SK-N-SH (cell line): ENCODE results near the gene SOCS3. TPM values are rescaled to one million over a fixed set of nuclear protein-coding genes. Genes with fewer than 3 reads are reported as not detected.

Experiments used
- CTCF ChIA-PET: fragments of 300-600, 350-600 bp; formaldehyde crosslinking; extraction: SDS; loops from one replicate; lab custom pipeline; 2021; lab: Yijun Ruan, JAX
- POLR2A ChIA-PET: fragments of 350-600 bp; sonication (Branson Sonifier 250); formaldehyde crosslinking; extraction: SDS; loops from one replicate; lab custom pipeline; 2020; ENCODE audit warnings: antibody characterized with exemption, inconsistent platforms; lab: Yijun Ruan, JAX
- DNase-seq: peaks from one replicate; pipeline ENCODE4 v3.0.0; 2012
- H2AFZ ChIP-seq: fragments of 200-600 bp; sonication (generic); 2 replicates; pipeline ENCODE4 v1.8.1; 2016; ENCODE audit warnings: antibody characterized with exemption, mild to moderate bottlenecking, low read depth
- H3F3A ChIP-seq: fragments of 200-600 bp; sonication (generic); replicated peaks from 2 replicates; pipeline ENCODE3; 2016; ENCODE audit warnings: antibody characterized with exemption, mild to moderate bottlenecking; ENCODE audit not compliant: insufficient read depth
- H3K27ac ChIP-seq, 2 experiments: fragments of 200-500 bp in 1 of 2; fragments of 200-600 bp in 1 of 2; sonication (Bioruptor generic) in 1 of 2; sonication (generic), shearing (Covaris generic) in 1 of 2; 2 replicates each; pipeline versions ENCODE4 v1.5.1 to v1.6.1; 2014 to 2016; ENCODE audit warnings: low read depth in 2 of 2, inconsistent platforms in 1 of 2, low read length in 1 of 2, mild to moderate bottlenecking in 1 of 2, mixed read lengths in 1 of 2
- H3K27me3 ChIP-seq: fragments of 200-600 bp; sonication (generic), shearing (Covaris generic); 2 replicates; pipeline ENCODE4 v1.6.1; 2016; ENCODE audit warnings: mixed run types; ENCODE audit not compliant: insufficient read depth
- H3K36me3 ChIP-seq, 2 experiments: fragments of 200-500 bp in 1 of 2; fragments of 200-600 bp in 1 of 2; sonication (Bioruptor generic) in 1 of 2; sonication (generic) in 1 of 2; replicated peaks in 1 of 2; 2 replicates each; pipeline versions ENCODE3 to v1.5.1; 2014 to 2016; ENCODE audit warnings: low read length in 1 of 2, mild to moderate bottlenecking in 1 of 2; ENCODE audit not compliant: insufficient read depth in 2 of 2, control insufficient read depth in 1 of 2
- H3K4me1 ChIP-seq, 2 experiments: fragments of 200-500 bp in 1 of 2; fragments of 200-600 bp in 1 of 2; sonication (Bioruptor generic) in 1 of 2; sonication (generic), shearing (Covaris generic) in 1 of 2; 2 replicates each; pipeline versions ENCODE4 v1.5.1 to v1.6.1; 2014 to 2016; ENCODE audit warnings: low read depth in 1 of 2, low read length in 1 of 2, mixed run types in 1 of 2; ENCODE audit not compliant: insufficient read depth in 2 of 2, control insufficient read depth in 1 of 2
- H3K4me2 ChIP-seq: fragments of 200-600 bp; sonication (generic), shearing (Covaris generic); 2 replicates; pipeline ENCODE4 v1.6.1; 2017; ENCODE audit warnings: mixed run types
- H3K4me3 ChIP-seq, 2 experiments: fragments of 200-500 bp in 1 of 2; fragments of 200-600 bp in 1 of 2; sonication (Bioruptor generic) in 1 of 2; sonication (generic), shearing (Covaris generic) in 1 of 2; 2 replicates each; pipeline versions ENCODE4 v1.5.1 to v1.8.1; 2014 to 2016; ENCODE audit warnings: low read depth in 2 of 2, inconsistent platforms in 1 of 2, low read length in 1 of 2, mild to moderate bottlenecking in 1 of 2, mixed read lengths in 1 of 2, moderate library complexity in 1 of 2
- H3K79me2 ChIP-seq: fragments of 200-600 bp; sonication (generic); 2 replicates; pipeline ENCODE4 v1.8.1; 2017; ENCODE audit warnings: mild to moderate bottlenecking; ENCODE audit not compliant: insufficient read depth
- H3K9ac ChIP-seq: fragments of 200-600 bp; sonication (generic); 2 replicates; pipeline ENCODE4 v1.6.1; 2017; ENCODE audit warnings: mixed run types
- H3K9me2 ChIP-seq: fragments of 200-600 bp; sonication (generic); 2 replicates; pipeline ENCODE4 v1.6.1; 2017; ENCODE audit warnings: mixed run types
- H3K9me3 ChIP-seq: fragments of 200-600 bp; sonication (generic); 2 replicates; pipeline ENCODE4 v1.6.1; 2017; ENCODE audit warnings: mixed run types, mild to moderate bottlenecking, moderate library complexity
- H4K20me1 ChIP-seq: fragments of 200-600 bp; sonication (generic); 2 replicates; pipeline ENCODE4 v1.6.1; 2017; ENCODE audit warnings: mild to moderate bottlenecking, mixed run types; ENCODE audit not compliant: insufficient read depth
- EZH2phosphoT487 ChIP-seq: fragments of 200-600 bp; sonication (generic); IDR thresholded peaks from 2 replicates; pipeline ENCODE4 v1.6.1; 2017; ENCODE audit warnings: low read depth, mixed run types, mild to moderate bottlenecking, antibody characterized with exemption, moderate library complexity, borderline replicate concordance
- FOXJ3 ChIP-seq: sonication (generic); formaldehyde crosslinking; IDR thresholded peaks from 2 replicates; pipeline ENCODE4 v1.5.1; 2020; ENCODE audit warnings: mild to moderate bottlenecking, missing genetic modification reagents
- FOXM1 ChIP-seq: IDR thresholded peaks from 2 replicates; pipeline ENCODE4 v1.4.0; 2012; ENCODE audit warnings: low read depth, mild to moderate bottlenecking
- GABPA ChIP-seq: IDR thresholded peaks from 2 replicates; pipeline ENCODE4 v1.4.0; 2012; ENCODE audit warnings: low read depth, mild to moderate bottlenecking
- GATA2 ChIP-seq: sonication (generic); formaldehyde crosslinking; IDR thresholded peaks from 2 replicates; pipeline ENCODE4 v1.5.0; 2020; ENCODE audit warnings: mild to moderate bottlenecking, missing genetic modification reagents
- JUND ChIP-seq: IDR thresholded peaks from 2 replicates; pipeline ENCODE4 v1.4.0; 2012
- MEF2A ChIP-seq: IDR thresholded peaks from 2 replicates; pipeline ENCODE4 v1.4.0; 2012; ENCODE audit warnings: low read depth, borderline replicate concordance
- PBX3 ChIP-seq: IDR thresholded peaks from 2 replicates; pipeline ENCODE4; 2012
- POLR2AphosphoS5 ChIP-seq: IDR thresholded peaks from 2 replicates; pipeline ENCODE4 v1.6.1; 2012; ENCODE audit warnings: low read depth, low read length
- RAD21 ChIP-seq: IDR thresholded peaks from 2 replicates; pipeline ENCODE4 v1.6.1; 2012; ENCODE audit warnings: mild to moderate bottlenecking, low read length
- RFX5 ChIP-seq: IDR thresholded peaks from 2 replicates; pipeline ENCODE4 v1.6.1; 2012; ENCODE audit warnings: mild to moderate bottlenecking, improper control_type of control experiment, low read length
- RXRA ChIP-seq: IDR thresholded peaks from 2 replicates; pipeline ENCODE4 v1.4.0; 2012; ENCODE audit warnings: low read depth, mild to moderate bottlenecking, borderline replicate concordance
- SIN3A ChIP-seq: IDR thresholded peaks from 2 replicates; pipeline ENCODE4 v1.6.1; 2012; ENCODE audit warnings: low read depth, mild to moderate bottlenecking, low read length, moderate library complexity, borderline replicate concordance
- SMC3 ChIP-seq: IDR thresholded peaks from 2 replicates; pipeline ENCODE4 v1.6.1; 2012; ENCODE audit warnings: low read depth, low read length, improper control_type of control experiment
- USF1 ChIP-seq: IDR thresholded peaks from 2 replicates; pipeline ENCODE4 v1.4.0; 2012; ENCODE audit warnings: low read depth, borderline replicate concordance
- WGBS: methylation state at CpG from one replicate; pipeline ENCODE4 v1.1.6; 2017; ENCODE audit warnings: low lambda C conversion rate; 5-methylcytosine and 5-hydroxymethylcytosine counted together
- polyA plus RNA-seq, 3 experiments: library from polyadenylated mRNA; depleted of rRNA; stranded (reverse); fragments of >200 nt; gene quantifications; 2 replicates each; pipeline ENCODE4 v1.2.3, GENCODE V29; 2012
- TF ChIP-seq, protein P1 (sequence below): fragments of 150-350 bp; IDR thresholded peaks from 2 replicates; pipeline ENCODE4 v1.6.1; 2016; ENCODE audit warnings: mild to moderate bottlenecking, low read depth, low read length
- TF ChIP-seq, protein P2 (sequence below): fragments of 150-350 bp; IDR thresholded peaks from 2 replicates; pipeline ENCODE4 v1.6.1; 2017; ENCODE audit warnings: antibody characterized with exemption, low read length, low read depth, borderline replicate concordance
- TF ChIP-seq, protein P3 (sequence below): IDR thresholded peaks from 2 replicates; pipeline ENCODE4 v1.4.0; 2012; ENCODE audit warnings: low read depth, borderline replicate concordance
- TF ChIP-seq, protein P4 (sequence below): IDR thresholded peaks from 2 replicates; pipeline ENCODE4 v1.6.1; 2012; ENCODE audit warnings: mild to moderate bottlenecking, low read depth, low read length, moderate library complexity

Gene SOCS3
- polyA plus RNA-seq, 1 of the 3 experiments (the other 2 are of a cell fraction): 24.9 TPM

GRCh38 chr17:78344666-78345065, 15.2 kb downstream of the SOCS3 start (continued):
- TF ChIP-seq, protein P1, sequence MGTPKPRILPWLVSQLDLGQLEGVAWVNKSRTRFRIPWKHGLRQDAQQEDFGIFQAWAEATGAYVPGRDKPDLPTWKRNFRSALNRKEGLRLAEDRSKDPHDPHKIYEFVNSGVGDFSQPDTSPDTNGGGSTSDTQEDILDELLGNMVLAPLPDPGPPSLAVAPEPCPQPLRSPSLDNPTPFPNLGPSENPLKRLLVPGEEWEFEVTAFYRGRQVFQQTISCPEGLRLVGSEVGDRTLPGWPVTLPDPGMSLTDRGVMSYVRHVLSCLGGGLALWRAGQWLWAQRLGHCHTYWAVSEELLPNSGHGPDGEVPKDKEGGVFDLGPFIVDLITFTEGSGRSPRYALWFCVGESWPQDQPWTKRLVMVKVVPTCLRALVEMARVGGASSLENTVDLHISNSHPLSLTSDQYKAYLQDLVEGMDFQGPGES: no peak
- no peak for TF ChIP-seq RAD21
- TF ChIP-seq FOXM1: no peak
- no peak for TF ChIP-seq PBX3

DNA sequence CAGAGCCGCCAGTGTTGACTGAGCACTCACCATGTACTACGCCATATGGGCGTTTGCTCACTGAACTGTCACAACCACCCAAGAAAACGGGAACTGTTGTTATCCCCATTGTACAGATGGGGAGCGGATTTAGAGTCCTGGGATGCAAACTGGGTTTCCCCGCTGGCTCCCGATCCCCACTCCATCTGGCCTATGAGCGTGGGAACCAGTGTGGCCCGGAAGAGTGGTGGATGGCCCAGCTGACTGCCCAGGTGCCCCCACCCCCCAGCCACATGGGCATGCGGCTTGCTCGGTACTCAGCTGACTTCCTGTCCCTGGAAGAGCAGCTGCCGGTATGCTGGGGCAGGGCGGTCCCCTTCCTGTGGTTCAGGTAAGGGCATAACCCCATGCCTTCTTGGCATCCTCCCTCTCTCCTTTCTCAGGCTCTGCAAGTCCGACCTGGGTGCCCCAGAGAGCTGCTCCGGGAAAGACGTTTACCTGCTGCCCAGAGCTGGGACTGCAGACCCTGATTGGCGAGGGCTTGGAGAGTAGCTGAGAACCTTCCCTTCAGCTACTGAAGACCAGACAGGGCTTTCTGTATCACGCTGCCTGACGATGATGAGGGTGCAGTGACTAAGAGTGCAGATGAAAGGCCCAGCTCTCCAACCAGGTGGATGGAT, 16.2 kb downstream of the SOCS3 start:
- Histone ChIP-seq H4K20me1 (no peaks in the 10 kb centered on the region), H3K9ac (peak overlapping the region; percentile 74), H3K27me3 (no peaks in the 10 kb centered on the region), H3K4me2 (peak overlapping the region; percentile 70), H3F3A (peaks cover 34% of the 10 kb centered on the region), H3K36me3 (no peaks in the 10 kb centered on the region), H3K9me2 (no peaks in the 10 kb centered on the region), H3K79me2 (no peaks in the 10 kb centered on the region), H3K4me1 (peaks cover 31 to 39% of the 10 kb centered on the region in 2 experiments; a peak in 3 of 4 replicates), H2AFZ (peak overlapping the region; percentile 1; the same call in 1 of the 2 replicates), H3K27ac (peak overlapping the region; percentile 72 to 95), H3K9me3 (no peaks in the 10 kb centered on the region), H3K4me3 (no peak overlapping the region)
- CTCF ChIA-PET: interaction anchor here (0.7 to 3.0 kb wide), 7 partner anchors 9 to 93 kb away, joined by 3 to 20 read pairs (median 3); partner anchors contain the start of gene SOCS3
- no peak for DNase-seq
- POLR2A ChIA-PET: no interaction called here
- WGBS: 87% methylated on average over 18 of the region's 19 CpGs
- TF ChIP-seq, protein P2, sequence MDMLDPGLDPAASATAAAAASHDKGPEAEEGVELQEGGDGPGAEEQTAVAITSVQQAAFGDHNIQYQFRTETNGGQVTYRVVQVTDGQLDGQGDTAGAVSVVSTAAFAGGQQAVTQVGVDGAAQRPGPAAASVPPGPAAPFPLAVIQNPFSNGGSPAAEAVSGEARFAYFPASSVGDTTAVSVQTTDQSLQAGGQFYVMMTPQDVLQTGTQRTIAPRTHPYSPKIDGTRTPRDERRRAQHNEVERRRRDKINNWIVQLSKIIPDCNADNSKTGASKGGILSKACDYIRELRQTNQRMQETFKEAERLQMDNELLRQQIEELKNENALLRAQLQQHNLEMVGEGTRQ: no peak
- TF ChIP-seq, protein P3, sequence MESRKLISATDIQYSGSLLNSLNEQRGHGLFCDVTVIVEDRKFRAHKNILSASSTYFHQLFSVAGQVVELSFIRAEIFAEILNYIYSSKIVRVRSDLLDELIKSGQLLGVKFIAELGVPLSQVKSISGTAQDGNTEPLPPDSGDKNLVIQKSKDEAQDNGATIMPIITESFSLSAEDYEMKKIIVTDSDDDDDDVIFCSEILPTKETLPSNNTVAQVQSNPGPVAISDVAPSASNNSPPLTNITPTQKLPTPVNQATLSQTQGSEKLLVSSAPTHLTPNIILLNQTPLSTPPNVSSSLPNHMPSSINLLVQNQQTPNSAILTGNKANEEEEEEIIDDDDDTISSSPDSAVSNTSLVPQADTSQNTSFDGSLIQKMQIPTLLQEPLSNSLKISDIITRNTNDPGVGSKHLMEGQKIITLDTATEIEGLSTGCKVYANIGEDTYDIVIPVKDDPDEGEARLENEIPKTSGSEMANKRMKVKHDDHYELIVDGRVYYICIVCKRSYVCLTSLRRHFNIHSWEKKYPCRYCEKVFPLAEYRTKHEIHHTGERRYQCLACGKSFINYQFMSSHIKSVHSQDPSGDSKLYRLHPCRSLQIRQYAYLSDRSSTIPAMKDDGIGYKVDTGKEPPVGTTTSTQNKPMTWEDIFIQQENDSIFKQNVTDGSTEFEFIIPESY: no peak
- TF ChIP-seq GABPA (no peak), RXRA (no peak), JUND (no peak), RAD21 (no peak), FOXJ3 (no peak), MEF2A (no peak), USF1 (no peak), EZH2phosphoT487 (no peak), GATA2 (CRISPR knock-in tag) (no peak), SIN3A (no peak), POLR2AphosphoS5 (no peak), SMC3 (no peak), RFX5 (no peak), PBX3 (no peak)
- TF ChIP-seq, protein P4, sequence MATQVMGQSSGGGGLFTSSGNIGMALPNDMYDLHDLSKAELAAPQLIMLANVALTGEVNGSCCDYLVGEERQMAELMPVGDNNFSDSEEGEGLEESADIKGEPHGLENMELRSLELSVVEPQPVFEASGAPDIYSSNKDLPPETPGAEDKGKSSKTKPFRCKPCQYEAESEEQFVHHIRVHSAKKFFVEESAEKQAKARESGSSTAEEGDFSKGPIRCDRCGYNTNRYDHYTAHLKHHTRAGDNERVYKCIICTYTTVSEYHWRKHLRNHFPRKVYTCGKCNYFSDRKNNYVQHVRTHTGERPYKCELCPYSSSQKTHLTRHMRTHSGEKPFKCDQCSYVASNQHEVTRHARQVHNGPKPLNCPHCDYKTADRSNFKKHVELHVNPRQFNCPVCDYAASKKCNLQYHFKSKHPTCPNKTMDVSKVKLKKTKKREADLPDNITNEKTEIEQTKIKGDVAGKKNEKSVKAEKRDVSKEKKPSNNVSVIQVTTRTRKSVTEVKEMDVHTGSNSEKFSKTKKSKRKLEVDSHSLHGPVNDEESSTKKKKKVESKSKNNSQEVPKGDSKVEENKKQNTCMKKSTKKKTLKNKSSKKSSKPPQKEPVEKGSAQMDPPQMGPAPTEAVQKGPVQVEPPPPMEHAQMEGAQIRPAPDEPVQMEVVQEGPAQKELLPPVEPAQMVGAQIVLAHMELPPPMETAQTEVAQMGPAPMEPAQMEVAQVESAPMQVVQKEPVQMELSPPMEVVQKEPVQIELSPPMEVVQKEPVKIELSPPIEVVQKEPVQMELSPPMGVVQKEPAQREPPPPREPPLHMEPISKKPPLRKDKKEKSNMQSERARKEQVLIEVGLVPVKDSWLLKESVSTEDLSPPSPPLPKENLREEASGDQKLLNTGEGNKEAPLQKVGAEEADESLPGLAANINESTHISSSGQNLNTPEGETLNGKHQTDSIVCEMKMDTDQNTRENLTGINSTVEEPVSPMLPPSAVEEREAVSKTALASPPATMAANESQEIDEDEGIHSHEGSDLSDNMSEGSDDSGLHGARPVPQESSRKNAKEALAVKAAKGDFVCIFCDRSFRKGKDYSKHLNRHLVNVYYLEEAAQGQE: no peak
